ENCODE results near the gene ATG13. TPM values are rescaled to one million over a fixed set of nuclear protein-coding genes. Genes with fewer than 3 reads are reported as not detected.

Gene ATG13
- total and polyA plus RNA-seq, 11 donors: 26.7 to 74.8 (median 48.7) TPM

DNA sequence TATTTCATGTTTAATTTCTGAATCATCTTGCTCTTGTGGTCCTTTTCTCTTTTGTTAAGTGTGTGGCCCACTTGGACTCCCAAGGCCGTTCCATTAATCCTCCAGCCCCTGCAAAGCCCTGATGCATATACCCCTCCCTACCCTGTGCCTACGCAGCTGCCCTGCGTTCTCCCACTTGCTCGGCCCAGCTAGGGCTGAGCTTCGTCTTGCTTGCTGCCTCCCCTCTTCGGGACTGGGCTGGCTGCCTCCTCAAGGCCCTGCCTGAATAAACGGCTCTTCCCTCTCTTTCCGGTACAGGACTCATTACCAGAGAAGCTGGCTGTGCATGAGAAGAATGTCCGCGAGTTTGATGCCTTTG is 54.6 kb downstream of the ATG13 start:
- Histone ChIP-seq H3K27me3 (no peaks in the 10 kb centered on the region), H3K4me1 (peaks cover 8 to 81% (median 46%) of the 10 kb centered on the region in 12 donors), H3K4me3 (peak overlapping the region in 1 of 12 donors; percentile 2), H3K27ac (peak overlapping the region in 8 of 12 donors; percentile 30 to 91 (median 42)), H3K9me3 (no peaks in the 10 kb centered on the region), H3K36me3 (peaks cover 0 to 77% (median 70%) of the 10 kb centered on the region in 9 donors)
- ATAC-seq (no peak), DNase-seq (peak in 2 of 5 donors; percentile 17 to 26)
- WGBS, 4 donors: 89 to 92% (median 92%) methylated on average over 10 of the region's 10 CpGs
- intact Hi-C loops (cut with DNase I): no loop called here
- TF ChIP-seq POLR2A (IDR thresholded peaks at IDR 0.05): no peak
- no peak for TF ChIP-seq CTCF (IDR thresholded peaks at IDR 0.05)

DNA sequence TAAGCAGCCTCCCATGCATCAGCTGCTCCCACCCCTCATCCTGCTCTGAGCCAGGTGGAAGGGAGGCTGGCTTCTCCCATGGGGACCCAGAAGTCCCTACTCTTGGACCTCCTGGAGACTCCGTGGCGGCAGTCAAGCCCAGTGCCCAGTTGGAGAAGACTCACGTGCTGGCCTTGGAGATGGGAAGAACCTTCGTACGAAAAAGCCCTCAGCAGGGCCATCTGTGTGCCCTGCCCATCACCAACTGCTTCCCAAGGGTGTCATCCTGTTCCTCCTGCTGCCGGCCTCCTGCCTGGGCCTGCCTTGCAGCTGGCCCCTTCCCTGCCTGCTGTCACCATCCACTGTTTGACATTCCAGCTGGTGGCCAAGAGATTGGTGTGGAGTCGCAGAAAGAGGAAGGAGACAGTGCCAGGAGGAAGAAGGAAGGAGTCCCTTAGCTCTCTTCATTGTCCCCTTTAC is 55.1 kb downstream of the ATG13 start:
- H3K36me3 ChIP-seq: peaks cover 0 to 78% (median 70%) of the 10 kb centered on the region in 9 donors
- DNase-seq (peak in 2 of 5 donors; percentile 27 to 55), ATAC-seq (no peak)
- H3K27me3 ChIP-seq: no peaks in the 10 kb centered on the region
- no peaks in the 10 kb centered on the region for H3K9me3 ChIP-seq
- 66 to 77% (median 73%) methylated on average over 6 to 7 of the region's 7 CpGs for WGBS, 4 donors
- no peak overlapping the region for H3K4me3 ChIP-seq
- H3K27ac ChIP-seq: peak overlapping the region in 10 of 12 donors; percentile 16 to 91 (median 40)
- peaks cover 8 to 81% (median 45%) of the 10 kb centered on the region in 12 donors for H3K4me1 ChIP-seq
- no peak for TF ChIP-seq POLR2A (IDR thresholded peaks at IDR 0.05)
- no peak for TF ChIP-seq CTCF (IDR thresholded peaks at IDR 0.05)
- intact Hi-C loops (cut with DNase I): no loop called here

DNA sequence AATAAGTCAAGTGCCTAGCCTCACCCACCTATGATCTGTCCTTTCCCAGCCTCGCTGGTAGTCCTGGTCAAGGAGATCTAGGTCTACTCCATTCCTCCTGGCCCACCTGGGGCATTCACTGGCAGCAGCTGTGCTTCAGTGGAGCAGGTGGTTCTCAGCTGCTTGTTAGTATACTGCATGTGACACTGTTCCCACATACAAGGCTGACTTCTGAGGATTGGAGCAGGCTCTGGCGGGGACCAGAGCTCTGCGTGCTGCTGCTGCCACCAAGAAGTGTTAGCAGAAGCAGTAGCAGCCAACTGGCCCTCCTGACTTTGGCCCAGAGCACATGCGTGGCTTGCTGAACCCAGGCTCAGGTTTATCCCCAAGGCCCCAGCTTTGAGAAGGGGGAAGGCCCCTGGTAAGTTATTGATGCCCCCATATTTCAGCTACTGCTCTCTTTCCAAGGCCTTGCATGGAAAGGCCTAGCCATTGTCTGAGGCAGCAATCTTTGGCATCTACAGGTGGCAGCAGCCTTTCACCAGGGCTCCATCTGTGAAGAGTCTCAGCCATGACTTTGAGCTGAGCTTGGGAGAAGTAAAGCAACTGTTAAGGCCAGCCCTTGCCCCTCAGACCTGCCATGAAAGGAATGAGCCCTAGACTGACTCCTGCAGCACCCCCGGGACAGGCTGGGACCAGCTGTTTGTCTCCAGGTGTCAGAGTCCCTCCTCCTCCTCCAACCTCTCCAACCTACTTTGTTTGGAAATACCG is 56.5 kb downstream of the ATG13 start:
- peaks cover 8 to 85% (median 40%) of the 10 kb centered on the region in 12 donors for H3K4me1 ChIP-seq
- WGBS, 4 donors: 74 to 83% (median 78%) methylated on average over 6 of the region's 6 CpGs

More for the DNA sequence above, 56.5 kb downstream of the ATG13 start:
- TF ChIP-seq POLR2A (IDR thresholded peaks at IDR 0.05) (no peak), CTCF (IDR thresholded peaks at IDR 0.05) (no peak)
- H3K27me3 ChIP-seq: no peaks in the 10 kb centered on the region
- no peak overlapping the region for H3K4me3 ChIP-seq
- peak in 1 of 5 donors; percentile 27 for DNase-seq
- H3K9me3 ChIP-seq: no peaks in the 10 kb centered on the region
- peaks cover 0 to 79% (median 67%) of the 10 kb centered on the region in 9 donors for H3K36me3 ChIP-seq
- peak overlapping the region; percentile 63 to 91 (median 78) for H3K27ac ChIP-seq
- ATAC-seq: peak in 1 of 4 donors; percentile 41
- intact Hi-C loops (cut with DNase I): no loop called here

Data from heart left ventricle (tissue), 16 donors.